GM23338 (cell line): ENCODE data around the gene OLAH.

ENCODE experiments used
- CREB1 ChIP-seq: fragments of 250-450 bp; sonication (Bioruptor Pico); IDR thresholded peaks from 2 replicates; pipeline ENCODE4 v1.5.0; 2020; ENCODE audit warnings: low read depth, mild to moderate bottlenecking, moderate library complexity
- EZH2 ChIP-seq: fragments of 200-600 bp; sonication (generic); IDR thresholded peaks from one replicate; pipeline ENCODE4 v1.8.0; 2017; ENCODE audit warnings: antibody characterized with exemption, mild to moderate bottlenecking, low read depth; ENCODE audit not compliant: unreplicated experiment
- EZH2phosphoT487 ChIP-seq: fragments of 200-600 bp; sonication (generic); IDR thresholded peaks from one replicate; pipeline ENCODE4 v1.8.1; 2018; ENCODE audit warnings: antibody characterized with exemption; ENCODE audit not compliant: unreplicated experiment
- JUNB ChIP-seq: IDR thresholded peaks from one replicate; pipeline ENCODE4 v1.6.1; 2016; ENCODE audit warnings: antibody characterized with exemption; ENCODE audit not compliant: unreplicated experiment
- NANOG ChIP-seq: IDR thresholded peaks from 2 replicates; pipeline ENCODE4 v1.6.1; 2016; ENCODE audit warnings: antibody characterized with exemption, borderline replicate concordance
- POLR2AphosphoS5 ChIP-seq: IDR thresholded peaks from 2 replicates; pipeline ENCODE4 v1.6.1; 2016; ENCODE audit warnings: antibody characterized with exemption, low read depth
- ZNF114 ChIP-seq: fragments of 250-450 bp; sonication (Bioruptor Pico); IDR thresholded peaks from 2 replicates; pipeline ENCODE4 v1.5.0; 2020; ENCODE audit warnings: mild to moderate bottlenecking, moderate library complexity
- ZNF331 ChIP-seq: fragments of 250-450 bp; sonication (Bioruptor Pico); IDR thresholded peaks from 2 replicates; pipeline ENCODE4 v1.5.0; 2020; ENCODE audit warnings: low read depth, mild to moderate bottlenecking, moderate library complexity
- TF ChIP-seq, protein P1 (sequence below), 2 experiments: fragments of 200-600 bp in 1 of 2; sonication (generic) in 1 of 2; conservative IDR thresholded peaks; 2 replicates each; pipeline versions ENCODE4 v1.5.1 to v1.6.1; 2016 to 2017; ENCODE audit warnings: antibody characterized with exemption in 2 of 2, low read depth in 2 of 2, mild to moderate bottlenecking in 2 of 2, moderate library complexity in 1 of 2
- TF ChIP-seq, protein P2 (sequence below): IDR thresholded peaks from one replicate; pipeline ENCODE4 v1.6.1; 2018; ENCODE audit warnings: antibody characterized with exemption; ENCODE audit not compliant: unreplicated experiment
- TF ChIP-seq, protein P3 (sequence below): IDR thresholded peaks from 2 replicates; pipeline ENCODE4 v1.6.1; 2016; ENCODE audit warnings: antibody characterized with exemption
- TF ChIP-seq, protein P4 (sequence below): fragments of 250-450 bp; sonication (Bioruptor Pico); IDR thresholded peaks from 2 replicates; pipeline ENCODE4 v1.5.0; 2020; ENCODE audit warnings: mild to moderate bottlenecking, moderate library complexity

DNA sequence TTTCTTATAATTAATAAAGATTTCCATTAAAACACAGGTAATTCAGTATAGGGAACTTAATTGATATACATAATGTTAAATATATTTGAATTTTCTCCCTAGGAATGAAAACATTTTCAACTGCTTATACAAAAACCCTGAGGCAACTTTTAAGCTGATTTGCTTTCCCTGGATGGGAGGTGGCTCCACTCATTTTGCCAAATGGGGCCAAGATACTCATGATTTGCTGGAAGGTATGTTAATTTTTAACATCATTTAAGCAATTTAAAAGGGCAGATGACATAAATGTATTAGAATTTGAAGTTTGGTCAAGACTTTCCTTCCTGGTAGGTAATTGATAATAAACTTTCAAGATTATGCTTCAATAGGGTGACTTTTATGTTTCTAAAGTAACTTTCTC is 5.8 kb downstream of the OLAH start:
- TF ChIP-seq, protein P1, sequence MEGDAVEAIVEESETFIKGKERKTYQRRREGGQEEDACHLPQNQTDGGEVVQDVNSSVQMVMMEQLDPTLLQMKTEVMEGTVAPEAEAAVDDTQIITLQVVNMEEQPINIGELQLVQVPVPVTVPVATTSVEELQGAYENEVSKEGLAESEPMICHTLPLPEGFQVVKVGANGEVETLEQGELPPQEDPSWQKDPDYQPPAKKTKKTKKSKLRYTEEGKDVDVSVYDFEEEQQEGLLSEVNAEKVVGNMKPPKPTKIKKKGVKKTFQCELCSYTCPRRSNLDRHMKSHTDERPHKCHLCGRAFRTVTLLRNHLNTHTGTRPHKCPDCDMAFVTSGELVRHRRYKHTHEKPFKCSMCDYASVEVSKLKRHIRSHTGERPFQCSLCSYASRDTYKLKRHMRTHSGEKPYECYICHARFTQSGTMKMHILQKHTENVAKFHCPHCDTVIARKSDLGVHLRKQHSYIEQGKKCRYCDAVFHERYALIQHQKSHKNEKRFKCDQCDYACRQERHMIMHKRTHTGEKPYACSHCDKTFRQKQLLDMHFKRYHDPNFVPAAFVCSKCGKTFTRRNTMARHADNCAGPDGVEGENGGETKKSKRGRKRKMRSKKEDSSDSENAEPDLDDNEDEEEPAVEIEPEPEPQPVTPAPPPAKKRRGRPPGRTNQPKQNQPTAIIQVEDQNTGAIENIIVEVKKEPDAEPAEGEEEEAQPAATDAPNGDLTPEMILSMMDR (conservative IDR thresholded peaks at IDR 0.05; ENCODE audit: low read depth in 2 of 2), result no peak
- no peak for TF ChIP-seq EZH2
- no peak for TF ChIP-seq POLR2AphosphoS5
- TF ChIP-seq, protein P2, sequence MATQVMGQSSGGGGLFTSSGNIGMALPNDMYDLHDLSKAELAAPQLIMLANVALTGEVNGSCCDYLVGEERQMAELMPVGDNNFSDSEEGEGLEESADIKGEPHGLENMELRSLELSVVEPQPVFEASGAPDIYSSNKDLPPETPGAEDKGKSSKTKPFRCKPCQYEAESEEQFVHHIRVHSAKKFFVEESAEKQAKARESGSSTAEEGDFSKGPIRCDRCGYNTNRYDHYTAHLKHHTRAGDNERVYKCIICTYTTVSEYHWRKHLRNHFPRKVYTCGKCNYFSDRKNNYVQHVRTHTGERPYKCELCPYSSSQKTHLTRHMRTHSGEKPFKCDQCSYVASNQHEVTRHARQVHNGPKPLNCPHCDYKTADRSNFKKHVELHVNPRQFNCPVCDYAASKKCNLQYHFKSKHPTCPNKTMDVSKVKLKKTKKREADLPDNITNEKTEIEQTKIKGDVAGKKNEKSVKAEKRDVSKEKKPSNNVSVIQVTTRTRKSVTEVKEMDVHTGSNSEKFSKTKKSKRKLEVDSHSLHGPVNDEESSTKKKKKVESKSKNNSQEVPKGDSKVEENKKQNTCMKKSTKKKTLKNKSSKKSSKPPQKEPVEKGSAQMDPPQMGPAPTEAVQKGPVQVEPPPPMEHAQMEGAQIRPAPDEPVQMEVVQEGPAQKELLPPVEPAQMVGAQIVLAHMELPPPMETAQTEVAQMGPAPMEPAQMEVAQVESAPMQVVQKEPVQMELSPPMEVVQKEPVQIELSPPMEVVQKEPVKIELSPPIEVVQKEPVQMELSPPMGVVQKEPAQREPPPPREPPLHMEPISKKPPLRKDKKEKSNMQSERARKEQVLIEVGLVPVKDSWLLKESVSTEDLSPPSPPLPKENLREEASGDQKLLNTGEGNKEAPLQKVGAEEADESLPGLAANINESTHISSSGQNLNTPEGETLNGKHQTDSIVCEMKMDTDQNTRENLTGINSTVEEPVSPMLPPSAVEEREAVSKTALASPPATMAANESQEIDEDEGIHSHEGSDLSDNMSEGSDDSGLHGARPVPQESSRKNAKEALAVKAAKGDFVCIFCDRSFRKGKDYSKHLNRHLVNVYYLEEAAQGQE, result no peak
- TF ChIP-seq JUNB, result no peak
- TF ChIP-seq CREB1 (CRISPR knock-in tag), result no peak
- TF ChIP-seq, protein P3, sequence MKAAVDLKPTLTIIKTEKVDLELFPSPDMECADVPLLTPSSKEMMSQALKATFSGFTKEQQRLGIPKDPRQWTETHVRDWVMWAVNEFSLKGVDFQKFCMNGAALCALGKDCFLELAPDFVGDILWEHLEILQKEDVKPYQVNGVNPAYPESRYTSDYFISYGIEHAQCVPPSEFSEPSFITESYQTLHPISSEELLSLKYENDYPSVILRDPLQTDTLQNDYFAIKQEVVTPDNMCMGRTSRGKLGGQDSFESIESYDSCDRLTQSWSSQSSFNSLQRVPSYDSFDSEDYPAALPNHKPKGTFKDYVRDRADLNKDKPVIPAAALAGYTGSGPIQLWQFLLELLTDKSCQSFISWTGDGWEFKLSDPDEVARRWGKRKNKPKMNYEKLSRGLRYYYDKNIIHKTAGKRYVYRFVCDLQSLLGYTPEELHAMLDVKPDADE, result no peak
- no peak for TF ChIP-seq EZH2phosphoT487
- no peak for TF ChIP-seq NANOG
- TF ChIP-seq ZNF114 (CRISPR knock-in tag), result no peak
- TF ChIP-seq, protein P4, sequence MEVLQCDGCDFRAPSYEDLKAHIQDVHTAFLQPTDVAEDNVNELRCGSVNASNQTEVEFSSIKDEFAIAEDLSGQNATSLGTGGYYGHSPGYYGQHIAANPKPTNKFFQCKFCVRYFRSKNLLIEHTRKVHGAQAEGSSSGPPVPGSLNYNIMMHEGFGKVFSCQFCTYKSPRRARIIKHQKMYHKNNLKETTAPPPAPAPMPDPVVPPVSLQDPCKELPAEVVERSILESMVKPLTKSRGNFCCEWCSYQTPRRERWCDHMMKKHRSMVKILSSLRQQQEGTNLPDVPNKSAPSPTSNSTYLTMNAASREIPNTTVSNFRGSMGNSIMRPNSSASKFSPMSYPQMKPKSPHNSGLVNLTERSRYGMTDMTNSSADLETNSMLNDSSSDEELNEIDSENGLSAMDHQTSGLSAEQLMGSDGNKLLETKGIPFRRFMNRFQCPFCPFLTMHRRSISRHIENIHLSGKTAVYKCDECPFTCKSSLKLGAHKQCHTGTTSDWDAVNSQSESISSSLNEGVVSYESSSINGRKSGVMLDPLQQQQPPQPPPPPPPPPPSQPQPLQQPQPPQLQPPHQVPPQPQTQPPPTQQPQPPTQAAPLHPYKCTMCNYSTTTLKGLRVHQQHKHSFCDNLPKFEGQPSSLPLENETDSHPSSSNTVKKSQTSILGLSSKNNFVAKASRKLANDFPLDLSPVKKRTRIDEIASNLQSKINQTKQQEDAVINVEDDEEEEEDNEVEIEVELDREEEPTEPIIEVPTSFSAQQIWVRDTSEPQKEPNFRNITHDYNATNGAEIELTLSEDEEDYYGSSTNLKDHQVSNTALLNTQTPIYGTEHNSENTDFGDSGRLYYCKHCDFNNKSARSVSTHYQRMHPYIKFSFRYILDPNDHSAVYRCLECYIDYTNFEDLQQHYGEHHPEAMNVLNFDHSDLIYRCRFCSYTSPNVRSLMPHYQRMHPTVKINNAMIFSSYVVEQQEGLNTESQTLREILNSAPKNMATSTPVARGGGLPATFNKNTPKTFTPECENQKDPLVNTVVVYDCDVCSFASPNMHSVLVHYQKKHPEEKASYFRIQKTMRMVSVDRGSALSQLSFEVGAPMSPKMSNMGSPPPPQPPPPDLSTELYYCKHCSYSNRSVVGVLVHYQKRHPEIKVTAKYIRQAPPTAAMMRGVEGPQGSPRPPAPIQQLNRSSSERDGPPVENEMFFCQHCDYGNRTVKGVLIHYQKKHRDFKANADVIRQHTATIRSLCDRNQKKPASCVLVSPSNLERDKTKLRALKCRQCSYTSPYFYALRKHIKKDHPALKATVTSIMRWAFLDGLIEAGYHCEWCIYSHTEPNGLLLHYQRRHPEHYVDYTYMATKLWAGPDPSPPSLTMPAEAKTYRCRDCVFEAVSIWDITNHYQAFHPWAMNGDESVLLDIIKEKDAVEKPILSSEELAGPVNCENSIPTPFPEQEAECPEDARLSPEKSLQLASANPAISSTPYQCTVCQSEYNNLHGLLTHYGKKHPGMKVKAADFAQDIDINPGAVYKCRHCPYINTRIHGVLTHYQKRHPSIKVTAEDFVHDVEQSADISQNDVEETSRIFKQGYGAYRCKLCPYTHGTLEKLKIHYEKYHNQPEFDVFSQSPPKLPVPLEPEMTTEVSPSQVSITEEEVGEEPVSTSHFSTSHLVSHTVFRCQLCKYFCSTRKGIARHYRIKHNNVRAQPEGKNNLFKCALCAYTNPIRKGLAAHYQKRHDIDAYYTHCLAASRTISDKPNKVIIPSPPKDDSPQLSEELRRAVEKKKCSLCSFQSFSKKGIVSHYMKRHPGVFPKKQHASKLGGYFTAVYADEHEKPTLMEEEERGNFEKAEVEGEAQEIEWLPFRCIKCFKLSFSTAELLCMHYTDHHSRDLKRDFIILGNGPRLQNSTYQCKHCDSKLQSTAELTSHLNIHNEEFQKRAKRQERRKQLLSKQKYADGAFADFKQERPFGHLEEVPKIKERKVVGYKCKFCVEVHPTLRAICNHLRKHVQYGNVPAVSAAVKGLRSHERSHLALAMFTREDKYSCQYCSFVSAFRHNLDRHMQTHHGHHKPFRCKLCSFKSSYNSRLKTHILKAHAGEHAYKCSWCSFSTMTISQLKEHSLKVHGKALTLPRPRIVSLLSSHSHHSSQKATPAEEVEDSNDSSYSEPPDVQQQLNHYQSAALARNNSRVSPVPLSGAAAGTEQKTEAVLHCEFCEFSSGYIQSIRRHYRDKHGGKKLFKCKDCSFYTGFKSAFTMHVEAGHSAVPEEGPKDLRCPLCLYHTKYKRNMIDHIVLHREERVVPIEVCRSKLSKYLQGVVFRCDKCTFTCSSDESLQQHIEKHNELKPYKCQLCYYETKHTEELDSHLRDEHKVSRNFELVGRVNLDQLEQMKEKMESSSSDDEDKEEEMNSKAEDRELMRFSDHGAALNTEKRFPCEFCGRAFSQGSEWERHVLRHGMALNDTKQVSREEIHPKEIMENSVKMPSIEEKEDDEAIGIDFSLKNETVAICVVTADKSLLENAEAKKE (CRISPR knock-in tag), result no peak
- TF ChIP-seq ZNF331 (CRISPR knock-in tag), result no peak
